Fibroblast of pulmonary artery (primary cell): ENCODE data around the gene IL22RA2.

Source experiments
- DNase-seq: peaks from one replicate; pipeline ENCODE4 v3.0.0-alpha.2; 2010; ENCODE audit warnings: low read depth
- H3K4me3 ChIP-seq: replicated peaks from 2 replicates; pipeline ENCODE4 v1.5.1; 2011; ENCODE audit warnings: low read depth, mild to moderate bottlenecking, control low read depth, low read length, moderate library complexity
- CTCF ChIP-seq: IDR thresholded peaks from 2 replicates; pipeline ENCODE4 v1.5.1; 2011; ENCODE audit warnings: mild to moderate bottlenecking, control low read depth, low read length, inconsistent platforms; ENCODE audit errors: missing control alignments

The IL22RA2 gene, protein sequence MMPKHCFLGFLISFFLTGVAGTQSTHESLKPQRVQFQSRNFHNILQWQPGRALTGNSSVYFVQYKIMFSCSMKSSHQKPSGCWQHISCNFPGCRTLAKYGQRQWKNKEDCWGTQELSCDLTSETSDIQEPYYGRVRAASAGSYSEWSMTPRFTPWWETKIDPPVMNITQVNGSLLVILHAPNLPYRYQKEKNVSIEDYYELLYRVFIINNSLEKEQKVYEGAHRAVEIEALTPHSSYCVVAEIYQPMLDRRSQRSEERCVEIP

DNA sequence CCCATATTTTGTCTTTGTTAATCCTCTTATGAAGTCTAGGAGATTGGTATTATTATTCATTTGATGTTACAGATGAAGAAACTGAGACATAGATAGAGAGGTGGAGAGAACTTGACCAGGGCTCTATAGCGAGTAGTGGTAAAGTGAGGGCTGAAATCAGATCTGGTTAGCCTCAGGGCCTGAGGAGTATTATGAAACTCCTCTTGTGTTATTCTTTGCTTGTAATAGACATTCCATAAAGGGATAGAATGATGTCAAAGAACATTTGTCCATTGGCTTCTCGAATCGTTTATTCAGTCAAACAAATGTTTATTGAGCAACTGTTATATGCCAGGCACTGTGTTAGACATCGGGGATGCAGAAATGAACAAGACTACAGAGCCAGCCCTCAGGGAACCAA is at the start of gene IL22RA2:
TSS of gene IL22RA2 (minus strand) at position 144 of the 400 bp plus-strand sequence. CDS start 11,895 bp downstream, outside the sequence.
- DNase-seq = no peak
- TF ChIP-seq CTCF = no peak

GRCh38 chr6:137222381-137222780 is 48.9 kb upstream of the IL22RA2 start:
- H3K4me3 ChIP-seq = no peak overlapping the region
- TF ChIP-seq CTCF = no peak
- DNase-seq = peak; percentile 63

More for the DNA sequence above, at the start of gene IL22RA2:
- no peak within 1 kb of the TSS for H3K4me3 ChIP-seq

DNA sequence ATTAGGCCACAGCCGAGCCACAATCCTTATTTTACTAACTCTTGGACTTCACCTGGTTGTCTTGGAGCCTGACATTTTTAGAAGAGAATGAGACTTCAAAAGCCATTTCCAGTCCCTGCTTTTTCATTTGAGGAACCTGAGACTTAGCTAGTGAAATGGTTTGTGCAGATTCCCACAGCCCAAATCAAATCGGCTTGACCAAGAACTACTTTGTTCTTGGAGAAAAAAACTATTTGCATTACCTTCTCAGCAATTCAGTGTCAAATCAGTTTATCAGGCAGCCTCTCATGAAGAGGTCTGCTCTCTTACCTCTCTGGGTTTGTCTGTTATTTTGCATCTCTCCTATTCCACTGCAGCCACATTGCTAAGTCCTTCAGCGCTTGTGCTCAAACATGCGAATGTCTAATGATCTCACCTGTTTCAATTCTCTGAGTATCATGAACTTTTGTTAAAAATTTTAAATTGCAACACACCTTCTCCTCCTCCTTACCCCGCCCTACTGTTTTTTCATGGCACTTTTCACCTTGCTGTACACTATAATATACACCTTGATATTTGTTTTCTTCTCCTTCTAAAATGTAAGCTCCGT is 46.3 kb upstream of the IL22RA2 start:
- no peak for TF ChIP-seq CTCF
- no peak for DNase-seq
- H3K4me3 ChIP-seq = peak overlapping the region; percentile 82

GRCh38 chr6:137218917-137219663 is 45.6 kb upstream of the IL22RA2 start, which contains the start of gene IFNGR1:
Gene IFNGR1 (minus strand): TSS chr6:137219385. CDS start chr6:137219327, 58 bp downstream.
- no peak for TF ChIP-seq CTCF
- peak within 1 kb of the TSS; percentile 82 for H3K4me3 ChIP-seq
- DNase-seq = peak; percentile 96

GRCh38 chr6:137218473-137218916 is 45.1 kb upstream of the IL22RA2 start:
- peak overlapping the region; percentile 82 for H3K4me3 ChIP-seq
- no peak for TF ChIP-seq CTCF
- DNase-seq = peak; percentile 48

GRCh38 chr6:137217801-137218472 is 44.5 kb upstream of the IL22RA2 start:
- DNase-seq = peak; percentile 42
- TF ChIP-seq CTCF = no peak
- H3K4me3 ChIP-seq = peak overlapping the region; percentile 82
